ENCODE results near the gene KMT2C. TPM values are rescaled to one million over a fixed set of nuclear protein-coding genes. Genes with fewer than 3 reads are reported as not detected.

Gene KMT2C
- total and polyA plus RNA-seq, 8 donors, result 10.1 to 64.1 (median 53.3) TPM

GRCh38 chr7:152115021-152115718 is 320.6 kb downstream of the KMT2C start:
- Histone ChIP-seq H3K36me3 (peaks cover 0 to 67% (median 15%) of the 10 kb centered on the region in 3 donors), H3K4me1 (no peaks in the 10 kb centered on the region), H3K27ac (no peak overlapping the region), H3K4me3 (no peak overlapping the region), H3K27me3 (no peaks in the 10 kb centered on the region), H3K9me3 (no peaks in the 10 kb centered on the region)
- WGBS, 2 donors, result 92 to 93% methylated on average over 9 of the region's 9 CpGs
- intact Hi-C loops (cut with DNase I), result no loop called here
- FAIRE-seq, result no peak
- DNase-seq, result no peak
- ATAC-seq, result no peak
- TF ChIP-seq, protein P1, sequence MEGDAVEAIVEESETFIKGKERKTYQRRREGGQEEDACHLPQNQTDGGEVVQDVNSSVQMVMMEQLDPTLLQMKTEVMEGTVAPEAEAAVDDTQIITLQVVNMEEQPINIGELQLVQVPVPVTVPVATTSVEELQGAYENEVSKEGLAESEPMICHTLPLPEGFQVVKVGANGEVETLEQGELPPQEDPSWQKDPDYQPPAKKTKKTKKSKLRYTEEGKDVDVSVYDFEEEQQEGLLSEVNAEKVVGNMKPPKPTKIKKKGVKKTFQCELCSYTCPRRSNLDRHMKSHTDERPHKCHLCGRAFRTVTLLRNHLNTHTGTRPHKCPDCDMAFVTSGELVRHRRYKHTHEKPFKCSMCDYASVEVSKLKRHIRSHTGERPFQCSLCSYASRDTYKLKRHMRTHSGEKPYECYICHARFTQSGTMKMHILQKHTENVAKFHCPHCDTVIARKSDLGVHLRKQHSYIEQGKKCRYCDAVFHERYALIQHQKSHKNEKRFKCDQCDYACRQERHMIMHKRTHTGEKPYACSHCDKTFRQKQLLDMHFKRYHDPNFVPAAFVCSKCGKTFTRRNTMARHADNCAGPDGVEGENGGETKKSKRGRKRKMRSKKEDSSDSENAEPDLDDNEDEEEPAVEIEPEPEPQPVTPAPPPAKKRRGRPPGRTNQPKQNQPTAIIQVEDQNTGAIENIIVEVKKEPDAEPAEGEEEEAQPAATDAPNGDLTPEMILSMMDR (IDR thresholded peaks at IDR 0.05), result no peak

DNA sequence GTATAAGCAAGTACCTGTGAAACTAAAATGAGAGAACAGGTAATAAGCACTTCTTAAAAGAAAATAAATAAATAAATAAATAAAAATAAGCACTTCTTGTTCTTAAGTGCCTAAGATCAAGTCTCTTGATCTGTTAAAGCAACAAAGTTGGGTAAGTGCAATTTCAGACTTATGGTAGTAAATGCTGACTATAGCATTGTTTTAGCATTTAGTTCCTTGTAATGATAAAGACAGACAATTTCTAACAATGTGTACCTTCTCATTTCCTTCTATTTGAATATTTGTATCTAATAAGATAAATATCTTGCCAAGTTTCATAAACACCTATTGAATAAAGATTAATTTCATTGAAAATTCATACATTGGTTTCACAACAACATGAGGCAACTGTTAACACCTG is 323.0 kb downstream of the KMT2C start:
- intact Hi-C loops (cut with DNase I), result no loop called here
- peaks cover 0 to 52% (median 7%) of the 10 kb centered on the region in 3 donors for H3K36me3 ChIP-seq
- FAIRE-seq, result no peak

GRCh38 chr7:152108359-152108758 is 327.4 kb downstream of the KMT2C start:
- TF ChIP-seq, protein P1 (IDR thresholded peaks at IDR 0.05), result no peak
- Histone ChIP-seq H3K27ac (no peak overlapping the region), H3K27me3 (no peaks in the 10 kb centered on the region), H3K4me3 (no peak overlapping the region), H3K4me1 (no peaks in the 10 kb centered on the region), H3K36me3 (peaks cover 0 to 54% (median under 1%) of the 10 kb centered on the region in 3 donors), H3K9me3 (no peaks in the 10 kb centered on the region)
- DNase-seq, result no peak
- WGBS, 2 donors, result 77 to 79% methylated on average over 7 of the region's 7 CpGs
- FAIRE-seq, result no peak
- peak in 1 of 4 donors; percentile 30 for ATAC-seq
- intact Hi-C loops (cut with DNase I), result no loop called here

More for the DNA sequence above, 323.0 kb downstream of the KMT2C start:
- H3K4me1 ChIP-seq, result no peaks in the 10 kb centered on the region
- ATAC-seq (no peak), DNase-seq (no peak)
- no peak overlapping the region for H3K4me3 ChIP-seq
- TF ChIP-seq, protein P1 (IDR thresholded peaks at IDR 0.05), result no peak
- no peaks in the 10 kb centered on the region for H3K27me3 ChIP-seq
- H3K27ac ChIP-seq, result no peak overlapping the region
- no peaks in the 10 kb centered on the region for H3K9me3 ChIP-seq

GRCh38 chr7:152107945-152108344 is 327.9 kb downstream of the KMT2C start:
- no peak overlapping the region for H3K4me3 ChIP-seq
- TF ChIP-seq, protein P1 (IDR thresholded peaks at IDR 0.05), result no peak
- intact Hi-C loops (cut with DNase I), result no loop called here
- no peaks in the 10 kb centered on the region for H3K27me3 ChIP-seq
- ATAC-seq (peak in 1 of 4 donors; percentile 14), DNase-seq (no peak), FAIRE-seq (no peak)
- no peaks in the 10 kb centered on the region for H3K4me1 ChIP-seq
- no peak overlapping the region for H3K27ac ChIP-seq
- H3K9me3 ChIP-seq, result no peaks in the 10 kb centered on the region
- peaks cover 0 to 54% (median 5%) of the 10 kb centered on the region in 3 donors for H3K36me3 ChIP-seq
- WGBS, 2 donors, result 92 to 97% methylated on average over 17 of the region's 17 CpGs

- Histone ChIP-seq H3K36me3 (peaks cover 0 to 57% (median 5%) of the 10 kb centered on the region in 3 donors), H3K27ac (no peak overlapping the region), H3K27me3 (no peaks in the 10 kb centered on the region), H3K4me3 (no peak overlapping the region), H3K9me3 (no peaks in the 10 kb centered on the region), H3K4me1 (no peaks in the 10 kb centered on the region)
- no peak for FAIRE-seq
- no peak for DNase-seq
- 73 to 77% methylated on average over 4 of the region's 4 CpGs for WGBS, 2 donors
- TF ChIP-seq, protein P1 (IDR thresholded peaks at IDR 0.05), result no peak
- ATAC-seq, result no peak
- intact Hi-C loops (cut with DNase I), result no loop called here
These were observed 328.8 kb downstream of the KMT2C start for GRCh38 chr7:152106990-152107389.

Measured in pancreas (tissue), 10 donors.